Measurements from ENCODE around the gene ZNF573. TPM values are rescaled to one million over a fixed set of nuclear protein-coding genes. Genes with fewer than 3 reads are reported as not detected.

Gene ZNF573
- total and polyA plus RNA-seq, 9 of the 15 experiments (the other 6 are each of a cell fraction or from before 2014, with no cell fraction given) = 1.5 to 7.9 (median 4.3) TPM

GRCh38 chr19:37691881-37692504 is 87.4 kb downstream of the ZNF573 start:
- no peaks in the 10 kb centered on the region for H3K36me3 ChIP-seq (ENCODE audit: control insufficient read depth, insufficient read depth, low read length)
- TSS peak; percentile 90 for BruUV-seq (replicated peaks)
- DNase-seq (ENCODE audit: extremely low read depth in 1 of 4, low spot score in 3 of 4) (peak; percentile 57 to 82 (median 62)), FAIRE-seq (peak; percentile 77), ATAC-seq (peak; percentile 98)
- CTCF ChIA-PET (ENCODE audit: low intra/inter-chr PET ratio) = no interaction called here
- intact Hi-C loops (cut with micrococcal nuclease) (no loop called here), in situ Hi-C loops (cut with MboI) (no loop called here)
- peak overlapping the region; percentile 57 to 90 for H3K9ac ChIP-seq (ENCODE audit: insufficient read depth in 1 of 2, low read depth in 2 of 2, low read length in 2 of 2)
- H3K9me1 ChIP-seq (ENCODE audit: control insufficient read depth, insufficient read depth, low read length) = no peaks in the 10 kb centered on the region
- peak overlapping the region; percentile 80 for H3K4me2 ChIP-seq (ENCODE audit: insufficient read depth, low read length)
- H3K4me3 ChIP-seq = peak overlapping the region; percentile 48
- peak overlapping the region; percentile 93 for H2AFZ ChIP-seq (ENCODE audit: low read depth, low read length)
- H3K4me1 ChIP-seq (replicated peaks in 1 of 2; ENCODE audit: control insufficient read depth in 2 of 2, insufficient read depth in 2 of 2, low read length in 2 of 2) = peaks cover 4 to 12% of the 10 kb centered on the region in 2 experiments; a peak in 4 of 5 replicates
- no peaks in the 10 kb centered on the region for H4K20me1 ChIP-seq (replicated peaks; ENCODE audit: control insufficient read depth, insufficient read depth, low read length)
- POLR2A ChIA-PET = no interaction called here
- H3K27me3 ChIP-seq (ENCODE audit: control insufficient read depth in 2 of 2, insufficient read depth in 2 of 2, low read length in 2 of 2) = no peaks in the 10 kb centered on the region
- H3K9me3 ChIP-seq (replicated peaks; ENCODE audit: control insufficient read depth, insufficient read depth, low read depth, low read length) = no peaks in the 10 kb centered on the region
- H3K27ac ChIP-seq (ENCODE audit: extremely low read depth, low read depth, low read length) = peak overlapping the region; percentile 36; the same call in 1 of the 3 replicates
- no peaks in the 10 kb centered on the region for H3K79me2 ChIP-seq (ENCODE audit: control insufficient read depth, insufficient read depth, low read length)
- WGBS (ENCODE audit: insufficient coverage, low coverage, missing lambda C conversion rate) = under 1% methylated on average over 42 of the region's 48 CpGs
- TF ChIP-seq PHB2 (IDR thresholded peaks at IDR 0.05; ENCODE audit: low read depth) = no peak
- TF ChIP-seq ATF1 (CRISPR knock-in tag; IDR thresholded peaks at IDR 0.05) = no peak
- TF ChIP-seq ATF1 (tag; IDR thresholded peaks at IDR 0.05) = peak; percentile 88
- no peak for TF ChIP-seq SNRNP70 (optimal IDR thresholded peaks at IDR 0.05; ENCODE audit: low read depth, low read length)
- TF ChIP-seq EGR1 (conservative IDR thresholded peaks at IDR 0.05) = no peak; the same call in 1 of the 2 replicates
- TF ChIP-seq ZNF57 (CRISPR knock-in tag; IDR thresholded peaks at IDR 0.05) = no peak
- TF ChIP-seq ZNF589 (CRISPR knock-in tag; IDR thresholded peaks at IDR 0.05; ENCODE audit: low read depth) = peak; percentile 23; the same call in 1 of the 2 replicates
- no peak for TF ChIP-seq JUND (IDR thresholded peaks at IDR 0.05; ENCODE audit: borderline replicate concordance, low read depth, low read length)
- TF ChIP-seq JUND (tag; IDR thresholded peaks at IDR 0.05; ENCODE audit: borderline replicate concordance, low read depth, low read length) = peak; percentile 52; the same call in 1 of the 3 replicates
- 0 out of 2 replicates have a peak, but pooled peaks have one; percentile 31 for TF ChIP-seq KLF1 (tag; IDR thresholded peaks at IDR 0.05)
- TF ChIP-seq GMEB1 (CRISPR knock-in tag; IDR thresholded peaks at IDR 0.05) = peak; percentile 92
- TF ChIP-seq DMBX1 (CRISPR knock-in tag; IDR thresholded peaks at IDR 0.05; ENCODE audit: borderline replicate concordance) = peak; percentile 55; the same call in 1 of the 2 replicates
- TF ChIP-seq TAF9B (IDR thresholded peaks at IDR 0.05; ENCODE audit: partially characterized antibody) = peak; percentile 28
- no peak for TF ChIP-seq NCOA1 (IDR thresholded peaks at IDR 0.05; ENCODE audit: low read depth)
- peak; percentile 55 to 65 for TF ChIP-seq E2F6 (IDR thresholded peaks at IDR 0.05; ENCODE audit: borderline replicate concordance in 1 of 2, extremely low read depth in 1 of 2, insufficient read depth in 1 of 2, insufficient read length in 1 of 2, low read depth in 1 of 2, low read length in 1 of 2, poor library complexity in 1 of 2, severe bottlenecking in 1 of 2)
- no peak for TF ChIP-seq KLF6 (CRISPR knock-in tag; IDR thresholded peaks at IDR 0.05; ENCODE audit: borderline replicate concordance)
- TF ChIP-seq NFIC (IDR thresholded peaks at IDR 0.05) = peak; percentile 31; the same call in 1 of the 2 replicates
- peak; percentile 63 for TF ChIP-seq CREM (IDR thresholded peaks at IDR 0.05; ENCODE audit: low read depth)
- TF ChIP-seq NR2C2 (CRISPR knock-in tag; IDR thresholded peaks at IDR 0.05) = no peak
- TF ChIP-seq NR2C2 (tag; IDR thresholded peaks at IDR 0.05) = peak; percentile 57

Data from K562 (cell line).